HUDEP-2 (cell line): ENCODE data around the gene CNPY2.
"Not testable (repeated sequence)": the region's sequence is repeated elsewhere in the genome, so short reads cannot be mapped to it uniquely, and the experiment has no call there.

Experiments
- DNase-seq, 76 experiments: peaks; one replicate each; lab custom pipeline; 2025; ENCODE audit not compliant: unreplicated experiment in 76 of 76; lab: John Stamatoyannopoulos, UW

Gene CNPY2

DNA sequence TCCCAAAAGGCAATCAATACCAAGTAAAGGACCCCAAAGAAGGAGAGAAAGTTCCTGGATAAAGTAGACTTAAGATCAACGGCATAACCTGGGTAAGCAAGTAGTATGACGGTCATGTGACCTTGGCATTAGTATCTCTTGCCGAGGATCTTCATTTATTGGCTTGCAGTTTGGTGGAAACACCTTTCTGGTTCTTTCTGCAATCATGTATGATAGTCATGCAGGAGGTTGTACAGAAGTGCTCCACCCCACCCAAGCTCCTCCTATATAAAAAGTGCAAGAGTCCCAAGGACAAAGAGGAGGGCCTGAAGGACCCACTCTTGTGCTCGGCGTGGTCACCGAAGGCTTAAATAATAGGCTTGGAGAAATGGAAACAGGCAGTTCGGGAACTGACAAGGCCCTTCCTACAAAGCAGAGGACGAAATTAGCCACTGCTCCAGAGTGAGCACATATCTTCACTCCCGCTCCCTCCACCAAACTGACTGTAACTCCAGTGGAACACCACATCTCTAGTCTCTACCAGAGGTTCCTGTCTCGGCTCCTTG lies 16.4 kb downstream of the CNPY2 start:
- DNase-seq, result peak in 54 of 76 experiments; percentile 8 to 70 (median 30)

DNA sequence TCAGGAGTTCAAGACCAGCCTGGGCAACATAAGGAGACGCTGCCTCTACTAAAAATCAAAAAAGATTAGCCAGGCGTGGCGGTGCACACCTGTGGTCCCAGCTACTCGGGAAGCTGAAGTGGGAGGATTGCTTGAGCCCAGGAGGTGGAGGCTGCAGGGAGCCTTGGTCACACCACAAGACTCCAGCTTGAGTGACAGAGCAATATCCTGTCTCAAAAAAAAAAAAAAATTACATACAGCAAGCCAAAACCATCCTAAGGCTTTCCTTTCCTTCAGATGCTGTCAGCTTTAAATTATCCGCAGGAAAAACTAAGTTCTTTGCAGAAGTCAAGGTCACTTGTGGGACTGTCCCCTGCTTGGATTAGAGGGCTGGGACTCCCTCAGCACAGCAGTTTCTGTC lies 17.0 kb downstream of the CNPY2 start:
- DNase-seq, result no peak

DNA sequence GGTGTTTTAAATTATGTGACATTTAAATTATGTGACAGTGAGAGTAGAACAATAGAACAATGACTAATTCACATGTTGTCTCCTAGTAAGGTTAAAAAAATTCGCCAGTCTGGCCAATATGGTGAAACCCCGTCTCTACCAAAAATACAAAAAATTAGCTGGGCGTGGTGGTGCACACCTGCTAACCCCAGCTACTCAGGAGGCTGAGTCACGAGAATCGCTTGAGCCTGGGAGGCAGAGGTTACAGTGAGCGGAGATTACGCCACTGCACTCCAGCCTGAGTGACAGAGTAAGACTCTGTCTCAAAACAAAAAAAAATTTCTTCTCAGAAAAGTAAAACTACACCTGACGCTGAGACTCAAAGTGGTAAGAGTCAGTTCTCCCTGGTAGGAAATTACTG lies 18.4 kb downstream of the CNPY2 start:
- no peak for DNase-seq

DNA sequence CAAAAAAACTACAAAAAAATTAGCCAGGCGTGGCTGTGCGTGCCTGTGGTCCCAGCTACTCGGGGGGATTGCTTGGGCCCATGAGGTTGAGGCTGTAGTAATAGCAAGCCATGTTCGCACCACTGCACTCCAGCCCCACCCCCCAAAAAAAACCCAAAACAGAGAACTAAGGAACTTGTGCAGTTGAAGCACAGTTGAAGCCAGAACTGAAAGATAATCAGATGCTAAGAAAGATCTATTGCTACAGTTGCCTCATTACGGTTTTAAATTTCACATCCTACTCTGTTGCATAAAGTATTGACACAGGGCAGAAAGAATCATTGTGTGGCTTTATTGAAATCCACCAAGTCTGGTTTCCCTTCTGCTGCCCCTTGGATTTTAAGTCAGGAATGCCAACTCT lies 19.5 kb downstream of the CNPY2 start:
- no peak for DNase-seq

DNA sequence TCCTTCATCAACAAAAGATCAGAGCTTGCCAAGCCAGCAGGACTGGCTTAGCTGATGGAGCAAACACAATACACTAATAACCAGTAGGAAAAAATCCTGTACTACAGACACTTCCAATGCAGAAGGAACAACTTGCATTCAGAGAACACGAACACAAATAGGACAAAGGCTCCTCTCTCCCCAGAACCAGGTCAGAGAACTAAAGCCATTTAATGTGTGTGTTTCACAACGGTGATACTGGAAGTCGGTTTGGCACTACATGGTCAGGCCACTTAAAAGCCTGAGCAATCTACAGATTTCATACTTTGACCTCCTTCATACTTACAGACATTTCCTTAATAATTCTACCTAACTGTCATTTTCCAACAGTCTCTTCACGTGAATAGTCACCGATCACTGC lies 22.0 kb downstream of the CNPY2 start:
- no peak for DNase-seq

DNA sequence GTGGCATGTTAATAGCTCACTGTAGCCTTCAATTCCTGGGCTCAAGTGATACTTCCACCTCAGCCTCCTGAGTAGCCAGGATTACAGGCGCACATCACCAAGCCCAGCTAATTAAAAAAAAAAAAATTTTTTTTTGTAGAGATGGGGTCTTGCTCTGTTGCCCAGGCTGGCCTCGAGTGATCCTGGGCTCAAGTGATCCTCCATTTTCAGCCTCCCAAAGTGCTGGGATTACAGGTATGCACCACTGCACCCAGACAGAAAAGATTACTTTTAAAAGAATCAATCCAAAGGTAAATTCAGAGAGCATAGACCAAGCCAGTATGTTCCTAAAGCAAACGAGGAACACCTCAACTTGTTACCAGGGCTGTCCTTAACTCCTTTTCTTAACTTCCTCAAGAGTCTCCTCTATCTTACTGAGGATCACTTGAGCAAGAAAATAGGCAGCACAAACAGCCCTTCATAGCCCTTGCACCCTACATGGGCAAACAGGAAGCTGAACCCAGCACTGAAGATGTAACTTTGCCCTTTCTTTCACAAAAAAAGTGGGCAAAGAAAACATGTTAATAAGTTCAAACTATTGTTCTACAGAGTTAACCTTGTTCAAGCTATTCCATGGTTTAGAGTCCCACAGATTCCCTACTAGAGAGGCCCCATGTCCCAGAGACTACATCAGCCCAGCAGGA lies 26.9 kb downstream of the CNPY2 start:
- DNase-seq, result no peak

DNA sequence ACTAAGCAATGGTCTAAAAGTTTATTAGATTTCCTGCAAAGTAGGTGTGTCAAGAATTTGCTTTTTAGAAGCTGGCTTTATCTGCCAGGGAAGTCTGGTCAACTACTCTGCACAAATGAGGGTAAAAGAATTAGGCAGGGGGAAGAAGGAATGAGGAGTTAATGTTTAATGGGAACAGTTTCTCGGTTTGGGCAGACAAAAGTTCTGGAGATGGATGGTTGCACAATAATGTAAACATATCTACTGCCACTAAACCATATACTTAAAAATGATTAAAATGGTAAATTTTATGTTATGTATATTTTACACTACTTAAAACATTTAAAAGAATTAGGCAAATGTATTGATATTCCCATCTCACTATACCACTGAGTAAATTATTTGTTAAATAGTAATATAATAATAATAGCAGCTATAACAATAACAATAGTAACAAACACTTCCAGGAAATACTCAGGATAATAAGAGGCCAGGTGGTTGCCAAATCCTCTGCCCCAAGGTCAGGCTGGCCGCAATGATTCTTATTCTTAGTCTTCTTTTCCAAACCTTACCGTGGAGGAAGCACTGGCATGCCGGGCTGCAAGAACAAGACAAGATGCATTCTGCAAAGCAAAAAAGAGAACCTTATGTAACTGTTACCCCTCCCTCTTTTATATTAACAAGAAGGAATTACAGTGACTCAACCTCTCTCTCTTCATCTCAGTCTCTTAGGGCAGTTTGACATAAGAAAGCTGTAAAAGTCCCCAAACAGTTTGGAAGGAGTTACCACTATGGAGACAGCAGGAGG lies 29.6 kb downstream of the CNPY2 start:
- no peak for DNase-seq

DNA sequence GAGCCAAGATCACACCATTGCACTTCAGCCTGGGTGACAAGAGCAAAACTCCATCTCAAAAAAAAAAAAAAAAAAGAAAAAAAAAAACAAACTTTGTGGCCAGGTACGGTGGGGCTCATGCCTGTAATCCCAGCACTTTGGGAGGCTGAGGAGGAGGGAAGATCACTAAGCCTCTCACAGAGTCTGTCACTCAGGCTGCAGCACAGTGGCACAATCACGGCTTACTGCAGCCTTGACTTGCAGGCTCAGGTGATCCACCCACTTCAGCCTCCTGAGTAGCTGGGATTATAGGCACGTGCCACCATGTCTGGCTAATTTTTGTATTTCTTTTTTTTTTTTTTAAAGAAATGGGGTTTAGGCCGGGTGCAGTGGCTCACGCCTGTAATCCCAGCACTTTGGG lies 31.5 kb downstream of the CNPY2 start:
- DNase-seq, result not testable (repeated sequence)

DNA sequence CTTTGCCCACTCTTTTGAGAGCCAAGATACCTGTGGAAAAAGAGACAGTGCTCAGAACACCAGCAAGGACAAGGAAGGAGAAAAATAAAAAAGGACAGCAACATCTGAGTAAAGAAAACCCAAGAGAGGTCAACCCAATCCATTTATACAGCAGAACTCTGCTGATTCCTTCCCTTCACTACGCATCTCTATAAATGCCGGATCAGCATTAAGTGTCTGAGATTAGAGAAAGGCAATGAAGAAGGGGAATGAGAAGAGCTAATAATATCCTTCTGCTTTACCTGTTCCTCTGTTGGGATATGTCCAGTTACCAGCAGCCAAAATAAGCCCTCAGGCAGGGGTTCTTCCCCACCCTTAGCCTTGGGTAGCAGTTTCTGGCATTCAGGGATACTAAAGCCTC lies 33.2 kb downstream of the CNPY2 start:
- no peak for DNase-seq

DNA sequence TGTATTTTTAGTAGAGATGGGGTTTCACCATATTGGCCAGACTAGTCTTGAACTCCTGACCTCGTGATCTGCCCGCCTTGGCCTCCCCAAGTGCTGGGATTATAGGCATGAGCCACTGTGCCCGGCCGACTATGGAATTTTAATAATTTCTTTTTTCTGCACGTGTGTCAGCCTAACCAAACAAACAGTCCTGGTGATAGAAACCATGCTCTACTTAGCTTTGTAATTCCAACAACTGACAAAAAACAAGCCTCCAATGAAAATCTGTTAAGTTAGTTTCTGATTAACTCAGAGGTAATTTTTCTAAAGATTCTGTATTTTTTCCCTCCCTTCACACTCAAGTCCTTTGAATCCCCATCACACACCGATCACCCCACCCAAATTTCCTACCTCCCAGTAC lies 33.8 kb downstream of the CNPY2 start:
- no peak for DNase-seq

DNA sequence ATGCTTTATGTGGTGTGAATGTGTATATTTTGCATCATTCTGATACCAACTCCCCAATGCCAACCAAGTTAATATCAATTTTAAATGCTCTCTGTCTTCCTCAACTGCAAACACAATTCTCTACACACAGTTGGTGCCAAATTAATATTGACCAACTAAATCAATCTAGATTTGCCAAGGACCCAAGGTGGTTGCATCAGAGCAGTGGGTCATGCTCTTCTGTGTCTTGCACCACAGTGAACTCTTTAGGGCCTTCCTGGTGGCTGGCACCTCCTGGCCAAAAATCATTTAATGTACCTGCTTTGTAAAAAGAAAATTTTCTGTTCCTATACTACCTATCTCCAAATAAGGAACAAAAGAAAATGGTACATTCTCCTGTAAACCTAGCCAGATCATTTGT lies 34.9 kb downstream of the CNPY2 start:
- DNase-seq, result no peak

DNA sequence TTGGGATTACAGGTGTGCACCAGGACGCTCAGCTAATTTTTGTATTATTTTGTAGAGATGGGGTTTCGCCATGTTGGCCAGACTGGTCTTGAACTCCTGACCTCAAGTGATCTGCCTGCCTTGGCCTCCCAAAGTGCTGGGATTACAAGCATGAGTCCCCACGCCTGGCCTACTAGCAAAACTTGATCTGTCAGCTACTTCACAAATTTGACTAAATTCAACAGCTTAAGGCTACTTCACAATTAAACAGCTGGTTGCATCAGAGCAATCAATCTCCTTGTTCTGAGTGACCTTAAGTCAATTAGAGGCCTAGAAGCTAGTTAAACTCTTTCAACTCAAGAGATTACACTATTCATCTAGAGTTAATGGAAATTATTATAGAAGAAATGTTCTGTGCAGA lies 36.9 kb downstream of the CNPY2 start:
- no peak for DNase-seq

DNA sequence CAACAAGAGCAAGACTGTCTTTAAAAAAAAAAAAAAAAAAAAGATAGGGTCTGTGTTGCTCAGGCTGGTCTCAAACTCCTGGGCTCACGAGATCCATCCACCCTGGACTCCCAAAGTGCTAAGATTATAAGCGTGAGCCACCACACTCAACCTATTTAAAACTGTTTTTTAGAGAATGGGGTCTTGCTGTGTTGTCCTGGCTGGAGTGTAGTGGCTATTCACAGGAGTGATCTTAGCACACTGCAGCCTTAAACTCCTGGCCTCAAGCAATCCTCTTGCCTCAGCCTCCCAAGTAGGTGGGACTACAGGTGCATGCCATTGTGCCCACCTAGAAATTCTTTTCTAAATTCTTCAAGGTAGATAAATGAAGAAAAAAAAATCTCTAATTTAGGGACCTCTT lies 41.5 kb downstream of the CNPY2 start:
- no peak for DNase-seq

DNA sequence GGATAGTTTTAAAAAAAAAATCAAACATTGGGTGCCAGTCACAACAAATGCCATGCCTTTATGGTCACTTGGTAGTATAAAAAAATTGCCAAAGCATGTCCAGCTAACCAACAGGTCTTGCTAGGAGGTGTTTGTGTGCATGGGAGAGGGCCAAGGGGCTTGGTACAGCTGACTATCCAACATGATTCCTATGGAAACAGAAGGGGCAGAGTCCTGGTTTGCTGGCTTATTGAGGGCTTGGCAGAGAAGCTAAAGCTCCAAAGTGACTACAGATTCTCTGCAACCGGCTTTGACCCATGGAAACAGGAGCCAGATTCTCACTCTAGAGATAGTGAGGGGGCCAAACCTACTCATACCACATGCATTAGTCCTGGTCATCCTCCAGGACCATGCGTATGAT lies 43.3 kb downstream of the CNPY2 start:
- not testable (repeated sequence) for DNase-seq

DNA sequence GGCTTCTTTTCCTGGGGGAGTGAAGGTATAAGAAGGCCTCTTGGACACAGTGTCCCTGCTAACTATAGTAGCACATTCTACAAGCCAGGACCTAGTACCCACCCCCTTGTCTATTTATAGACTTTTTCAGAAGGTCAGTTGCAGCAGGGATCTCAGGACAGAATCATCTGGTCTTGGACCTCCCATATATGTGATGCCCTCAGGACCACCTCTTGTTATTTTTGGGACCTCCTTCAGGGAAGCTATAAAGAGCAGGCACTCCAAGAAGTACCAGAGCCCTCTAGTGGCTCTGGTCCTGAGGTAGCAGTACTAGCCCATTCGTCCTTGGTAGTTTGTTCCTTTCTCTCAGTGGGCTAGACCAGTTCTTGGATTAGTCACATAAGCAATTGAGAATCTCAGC lies 44.8 kb downstream of the CNPY2 start:
- peak in 10 of 76 experiments; percentile 5 to 29 (median 14) for DNase-seq

DNA sequence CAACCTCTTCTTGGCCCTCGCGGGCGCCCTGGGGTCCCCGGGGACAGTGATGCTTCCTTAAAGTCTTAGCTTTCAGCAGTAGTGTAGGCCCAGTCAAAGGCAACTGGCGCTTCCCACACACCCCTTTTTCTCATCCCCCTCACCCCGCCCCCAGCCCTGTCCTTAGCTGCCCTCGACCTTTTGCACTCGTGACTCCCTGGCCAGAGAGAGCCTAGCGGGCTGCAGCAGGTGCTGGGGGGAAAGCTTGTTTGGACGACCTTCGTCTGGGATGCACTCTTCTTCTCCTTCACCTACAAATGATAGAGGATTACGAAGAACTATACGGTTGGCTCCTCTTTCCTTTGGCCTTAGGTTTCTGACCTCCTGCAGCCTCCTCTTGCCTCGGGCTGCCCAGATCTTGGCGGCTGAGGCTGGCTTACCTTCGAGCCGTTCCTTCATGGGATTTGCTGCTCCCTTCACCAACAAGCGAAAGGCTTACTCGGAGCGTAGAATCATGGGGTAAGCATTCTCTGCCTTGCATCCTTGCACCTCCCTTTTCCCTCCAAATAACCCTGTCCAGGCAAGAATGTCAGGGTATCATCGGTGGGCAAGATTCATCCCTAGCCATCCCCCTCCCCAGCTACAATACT lies 48.2 kb downstream of the CNPY2 start:
- peak in 3 of 76 experiments; percentile 3 to 26 (median 15) for DNase-seq

DNA sequence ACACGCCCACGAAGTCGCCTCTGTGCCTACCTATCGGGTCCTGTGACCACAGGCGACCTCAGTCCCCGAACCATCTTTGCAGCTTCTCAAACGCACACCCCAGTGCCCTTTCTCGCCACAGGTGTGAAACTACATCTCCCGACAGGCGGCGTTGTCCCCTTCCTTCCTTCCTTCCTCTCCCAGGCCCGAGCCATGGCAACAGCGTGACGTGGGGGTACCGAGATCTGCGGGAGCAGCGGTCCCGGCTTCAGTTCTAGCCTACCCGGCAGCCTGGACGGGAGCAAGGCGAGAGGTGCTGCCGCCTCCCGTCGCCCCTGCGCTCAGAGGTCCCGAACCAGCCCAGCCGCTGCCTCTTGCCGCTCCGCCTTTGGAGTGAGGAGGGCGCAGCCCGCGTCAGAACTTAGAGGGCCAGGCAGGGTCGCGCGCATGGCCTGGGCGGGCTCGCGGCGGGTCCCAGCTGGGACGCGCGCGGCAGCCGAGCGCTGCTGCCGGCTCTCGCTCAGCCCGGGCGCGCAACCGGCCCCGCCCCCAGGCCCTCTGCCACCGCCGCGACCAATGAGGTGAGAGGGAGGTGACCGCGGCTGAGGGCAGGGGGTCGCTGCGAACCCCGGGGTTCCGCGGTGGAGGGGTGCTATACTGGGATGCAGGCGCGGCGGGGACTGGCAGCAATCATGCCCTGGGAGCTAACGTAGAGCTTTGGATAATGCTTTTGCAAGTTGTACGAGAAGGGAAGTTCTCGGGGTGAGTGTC lies 48.9 kb downstream of the CNPY2 start, which contains the start of gene COQ10A:
Gene COQ10A (plus strand): TSS at position 250 of the 750 bp plus-strand sequence. CDS start 177 bp downstream, at position 427.
- DNase-seq, result peak in 72 of 76 experiments; percentile 18 to 89 (median 69)

DNA sequence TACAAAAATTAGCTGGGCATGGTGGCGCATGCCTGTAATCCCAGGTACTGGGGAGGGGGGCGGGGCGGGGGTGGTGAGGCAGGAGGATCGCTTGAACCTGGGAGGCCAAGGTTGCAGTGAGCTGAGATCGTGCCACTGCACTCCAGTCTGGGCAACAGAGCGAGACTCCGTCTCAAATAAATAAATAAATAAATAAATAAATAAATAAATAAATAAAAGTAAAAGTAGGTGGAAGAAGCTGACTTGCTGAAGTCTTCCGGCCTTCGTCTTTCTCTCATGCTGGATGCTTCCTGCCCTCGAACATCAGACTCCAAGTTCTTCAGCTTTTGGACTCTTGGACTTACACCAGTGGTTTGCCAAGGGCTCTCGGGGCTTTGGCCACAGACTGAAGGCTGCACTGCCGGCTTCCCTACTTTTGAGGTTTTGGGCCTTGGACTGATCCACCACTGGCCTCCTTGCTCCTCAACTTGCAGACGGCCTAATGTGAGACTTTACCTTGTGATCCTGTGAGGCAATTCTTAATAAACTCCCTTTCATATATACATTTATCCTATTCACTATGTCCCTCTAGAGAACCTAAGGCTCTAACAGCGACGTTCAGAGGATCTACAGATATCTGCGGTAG lies 49.6 kb downstream of the CNPY2 start:
- not testable (repeated sequence) for DNase-seq

DNA sequence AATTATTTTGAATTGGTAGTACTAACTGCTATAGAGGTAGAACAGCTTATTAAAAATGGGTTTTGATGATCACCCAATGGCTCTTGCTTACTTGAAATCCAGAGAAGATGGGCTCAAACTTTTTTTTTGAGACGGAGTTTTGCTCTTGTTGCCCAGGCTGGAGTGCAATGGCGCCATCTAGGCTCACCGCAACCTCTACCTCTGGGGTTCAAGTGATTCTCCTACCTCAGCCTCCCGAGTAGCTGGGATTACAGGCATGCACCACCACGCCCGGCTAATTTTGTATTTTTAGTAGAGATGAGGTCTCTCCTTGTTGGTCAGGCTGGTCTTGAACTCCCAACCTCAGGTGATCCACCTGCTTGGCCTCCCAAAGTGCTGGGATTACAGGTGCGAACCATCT lies 52.8 kb downstream of the CNPY2 start:
- peak in 5 of 76 experiments; percentile 4 to 26 (median 9) for DNase-seq
